ENCODE results near the gene RUFY1. TPM values are rescaled to one million over a fixed set of nuclear protein-coding genes. Genes with fewer than 3 reads are reported as not detected.
A peak's percentile ranks its signal among the peaks of the same experiment; 100 is the strongest.

Gene RUFY1
- total and polyA plus RNA-seq, 2 of the 13 experiments (the other 11 are each of a cell fraction or from before 2014, with no cell fraction given), result 19.9 to 31.9 TPM

GRCh38 chr5:179620703-179621350 lies 70.5 kb downstream of the RUFY1 start (continued):
- no peak for TF ChIP-seq ARID4A (CRISPR knock-in tag; IDR thresholded peaks at IDR 0.05; ENCODE audit: borderline replicate concordance)
- TF ChIP-seq PAWR (CRISPR knock-in tag; IDR thresholded peaks at IDR 0.05; ENCODE audit: borderline replicate concordance), result no peak
- TF ChIP-seq ZSCAN25 (CRISPR knock-in tag; IDR thresholded peaks at IDR 0.05), result no peak
- no peak for TF ChIP-seq NFATC3 (CRISPR knock-in tag; IDR thresholded peaks at IDR 0.05)
- no peak for TF ChIP-seq MXI1 (IDR thresholded peaks at IDR 0.05; ENCODE audit: borderline replicate concordance, low read depth, low read length)
- no peak for TF ChIP-seq DMTF1 (CRISPR knock-in tag; IDR thresholded peaks at IDR 0.05)
- no peak for TF ChIP-seq ERF (CRISPR knock-in tag; IDR thresholded peaks at IDR 0.05)
- no peak for TF ChIP-seq ZNF772 (CRISPR knock-in tag; IDR thresholded peaks at IDR 0.05)
- TF ChIP-seq ZBTB20 (CRISPR knock-in tag; IDR thresholded peaks at IDR 0.05; ENCODE audit: borderline replicate concordance, low read depth), result no peak
- no peak for TF ChIP-seq GTF2F1 (IDR thresholded peaks at IDR 0.05; ENCODE audit: low read length)
- TF ChIP-seq CHD4 (IDR thresholded peaks at IDR 0.05; ENCODE audit: borderline replicate concordance, low read length), result no peak
- no peak for TF ChIP-seq ZSCAN31 (CRISPR knock-in tag; IDR thresholded peaks at IDR 0.05; ENCODE audit: low read depth)
- no peak for TF ChIP-seq CCAR2 (optimal IDR thresholded peaks at IDR 0.05; ENCODE audit: low read depth, low read length)
- TF ChIP-seq SOX13 (IDR thresholded peaks at IDR 0.05), result no peak
- no peak for TF ChIP-seq SOX13 (CRISPR knock-in tag; conservative IDR thresholded peaks at IDR 0.05 in 1 of 2, IDR thresholded peaks at IDR 0.05 in 1 of 2)
- no peak for TF ChIP-seq ARHGAP35 (CRISPR knock-in tag; IDR thresholded peaks at IDR 0.05; ENCODE audit: borderline replicate concordance)
- no peak for TF ChIP-seq ELF3 (CRISPR knock-in tag; IDR thresholded peaks at IDR 0.05)
- TF ChIP-seq POLR2A (IDR thresholded peaks at IDR 0.05; ENCODE audit: insufficient read depth in 1 of 2, low read depth in 2 of 2, low read length in 2 of 2), result peak in 1 of 2 experiments; percentile 51; a peak in 2 of 4 replicates
